GM12801 (cell line): ENCODE results near the gene PIMREG.

ENCODE experiments used
- CTCF ChIP-seq: IDR thresholded peaks from one replicate; pipeline ENCODE4 v1.5.1; 2011; ENCODE audit warnings: control low read depth; ENCODE audit not compliant: insufficient read length; ENCODE audit errors: extremely low read depth

Gene PIMREG

GRCh38 chr17:6494239-6494941 is 50.1 kb downstream of the PIMREG start:
- no peak for TF ChIP-seq CTCF

DNA sequence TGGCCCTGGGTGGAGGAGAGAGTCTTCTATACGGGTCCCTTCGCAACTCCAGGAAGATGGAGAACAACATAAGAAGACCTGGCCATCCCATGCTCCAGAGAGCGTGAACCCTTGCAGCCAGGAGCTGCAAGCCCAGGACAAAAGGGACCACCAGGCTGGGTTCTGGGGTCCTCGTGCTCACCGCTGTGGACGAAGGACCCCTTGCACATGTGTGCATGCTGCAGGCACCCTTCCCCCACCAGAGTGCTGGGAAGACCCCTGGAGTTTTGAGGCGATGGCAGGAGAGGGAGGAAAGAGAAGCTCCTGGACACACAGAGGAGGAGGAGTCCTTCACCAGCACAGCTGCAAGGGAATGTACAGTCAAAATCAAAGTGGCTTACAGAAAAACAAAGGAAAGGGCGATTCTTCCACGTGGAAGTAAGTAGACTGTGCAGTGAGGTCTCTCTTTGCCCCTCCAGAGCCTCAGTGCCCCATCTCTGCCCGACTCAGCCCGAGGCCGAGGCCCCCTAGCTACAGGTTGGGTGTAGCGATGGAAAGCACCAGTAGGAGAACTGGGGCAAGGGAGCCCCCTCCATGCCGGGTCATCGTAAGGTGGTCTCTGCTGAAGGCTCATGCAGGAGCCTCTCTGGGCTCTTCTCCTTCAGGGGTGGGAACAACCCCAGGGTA is 51.3 kb downstream of the PIMREG start:
- no peak for TF ChIP-seq CTCF

DNA sequence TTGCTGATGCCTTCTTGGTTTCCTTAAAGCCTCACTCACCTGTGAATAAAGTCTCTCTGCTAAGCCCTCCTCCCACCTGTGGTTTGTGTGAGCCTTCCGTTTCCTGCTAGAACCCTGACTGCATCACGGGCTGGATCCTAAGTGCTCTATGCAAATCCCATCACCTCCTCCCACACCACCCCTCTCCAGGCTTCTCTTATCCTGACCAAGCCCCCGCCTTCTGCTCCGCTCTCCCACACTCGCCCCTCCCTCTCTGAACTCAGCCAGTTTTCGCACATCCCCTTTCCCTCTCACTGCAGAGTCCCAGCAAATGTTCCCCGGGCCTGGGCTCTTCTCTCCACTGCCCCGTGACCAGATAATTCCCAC is 51.8 kb downstream of the PIMREG start:
- no peak for TF ChIP-seq CTCF

- TF ChIP-seq CTCF: no peak
Observed at GRCh38 chr17:6496640-6497441, 52.6 kb downstream of the PIMREG start.

DNA sequence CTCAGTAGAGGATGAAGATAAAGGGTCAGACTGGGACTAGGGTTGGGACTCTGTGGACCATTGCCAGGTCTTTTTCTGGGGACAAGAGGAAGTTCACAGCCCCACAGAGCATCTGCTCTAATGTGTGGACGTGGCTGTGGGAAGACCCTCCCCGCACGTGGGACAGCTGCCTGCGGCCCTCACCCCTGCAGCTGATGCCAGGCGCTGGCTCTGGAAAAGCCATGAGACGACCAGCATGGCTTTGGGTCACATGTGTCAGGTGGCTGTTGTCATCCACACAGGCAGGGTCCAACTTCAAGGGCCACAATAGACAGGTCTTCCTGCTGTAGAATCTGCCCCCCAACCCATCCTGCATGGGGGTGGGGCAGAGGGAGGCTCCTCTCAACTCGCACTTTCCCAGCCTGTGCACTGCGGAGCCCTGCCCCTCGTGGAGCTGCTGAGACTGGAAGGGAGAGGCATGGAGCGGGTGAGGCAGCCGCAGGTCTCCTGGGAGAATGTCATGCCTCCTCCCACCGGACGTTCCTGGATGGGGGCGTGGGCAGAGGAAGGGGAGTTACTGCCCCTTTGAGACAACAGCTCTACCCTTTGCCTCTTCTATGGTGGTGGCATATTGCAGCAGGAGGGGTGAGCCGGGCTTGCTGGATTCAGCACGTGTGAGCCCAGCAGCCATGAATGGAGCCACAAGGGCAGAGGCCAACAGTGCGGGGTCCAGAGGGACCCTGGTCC is 53.4 kb downstream of the PIMREG start:
- TF ChIP-seq CTCF: no peak

DNA sequence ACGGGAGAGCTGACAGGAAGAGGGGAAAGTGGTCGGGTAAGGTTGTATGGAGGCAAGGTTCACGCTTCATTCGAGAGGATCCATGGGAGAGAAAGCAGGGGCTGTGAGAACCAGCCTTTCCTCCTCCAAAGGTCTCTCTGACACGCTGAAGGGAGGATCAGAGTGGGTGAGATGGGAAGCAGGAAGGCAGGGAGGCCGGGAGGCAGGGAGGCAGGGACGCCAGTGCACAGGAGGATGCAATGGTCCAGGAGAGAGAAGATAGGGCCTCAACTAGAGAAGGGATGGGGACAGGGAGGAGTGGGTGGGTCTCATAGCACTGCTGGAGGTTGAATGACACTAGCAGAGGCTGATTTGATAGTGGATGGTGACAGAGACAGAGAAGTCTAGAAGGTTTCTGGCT is 54.1 kb downstream of the PIMREG start:
- TF ChIP-seq CTCF: no peak
